NCI-H446 treated with DMSO at 0.1 percent for 48 hours (cell line): Measurements from ENCODE around the gene COL27A1.
"Not testable (repeated sequence)": the region's sequence is repeated elsewhere in the genome, so short reads cannot be mapped to it uniquely, and the experiment has no call there.

ENCODE experiments used
- DNase-seq: peaks from one replicate; lab custom pipeline; 2025; lab: John Stamatoyannopoulos, UW

The COL27A1 gene

GRCh38 chr9:114123031-114123977 lies 32.0 kb upstream of the COL27A1 start:
- DNase-seq = no peak

GRCh38 chr9:114124138-114124537 lies 31.2 kb upstream of the COL27A1 start:
- DNase-seq = no peak

GRCh38 chr9:114124666-114125475 lies 30.5 kb upstream of the COL27A1 start:
- no peak for DNase-seq

- no peak for DNase-seq
These were observed 29.8 kb upstream of the COL27A1 start for GRCh38 chr9:114125476-114126013.

- no peak for DNase-seq
These were observed 28.9 kb upstream of the COL27A1 start for GRCh38 chr9:114126247-114127060.

GRCh38 chr9:114128759-114129158 lies 26.6 kb upstream of the COL27A1 start:
- DNase-seq = not testable (repeated sequence)

GRCh38 chr9:114130141-114130540 lies 25.2 kb upstream of the COL27A1 start:
- DNase-seq = no peak

- DNase-seq = no peak
These were observed 24.6 kb upstream of the COL27A1 start for GRCh38 chr9:114130624-114131277.

GRCh38 chr9:114131808-114132549 lies 23.4 kb upstream of the COL27A1 start:
- DNase-seq = no peak

- no peak for DNase-seq
These were observed 22.8 kb upstream of the COL27A1 start for GRCh38 chr9:114132550-114132918.

- DNase-seq = no peak
These were observed 20.4 kb upstream of the COL27A1 start for GRCh38 chr9:114134827-114135396.

- no peak for DNase-seq
These were observed 17.5 kb upstream of the COL27A1 start for GRCh38 chr9:114137831-114138230.

- DNase-seq = no peak
These were observed 16.8 kb upstream of the COL27A1 start for GRCh38 chr9:114138552-114138971.

- no peak for DNase-seq
These were observed 16.3 kb upstream of the COL27A1 start for GRCh38 chr9:114139071-114139470.

GRCh38 chr9:114140401-114140800 lies 14.9 kb upstream of the COL27A1 start:
- no peak for DNase-seq

- no peak for DNase-seq
These were observed 14.5 kb upstream of the COL27A1 start for GRCh38 chr9:114140850-114141249.

GRCh38 chr9:114141553-114142402 lies 13.6 kb upstream of the COL27A1 start:
- DNase-seq = no peak

GRCh38 chr9:114143234-114143633 lies 12.1 kb upstream of the COL27A1 start:
- DNase-seq = no peak

- DNase-seq = no peak
These were observed 8.6 kb upstream of the COL27A1 start for GRCh38 chr9:114146735-114147134.
